Neutrophil (primary cell): ENCODE data around the gene LRRC18.

Experiments used
- H3K27ac ChIP-seq: fragments of 200-600 bp; sonication (generic); 2 replicates; pipeline ENCODE4 v1.5.1; 2016; ENCODE audit warnings: mild to moderate bottlenecking, moderate library complexity
- H3K27me3 ChIP-seq: fragments of 200-600 bp; sonication (generic); 2 replicates; pipeline ENCODE4 v1.6.0; 2016; ENCODE audit warnings: mild to moderate bottlenecking
- H3K36me3 ChIP-seq: fragments of 200-600 bp; sonication (generic); 2 replicates; pipeline ENCODE4 v1.5.1; 2017
- H3K4me1 ChIP-seq, 2 experiments: fragments of 200-600 bp in 1 of 2; sonication (generic) in 1 of 2; 1 replicate in 1 of 2; 2 replicates in 1 of 2; pipeline versions ENCODE4 v1.5.1 to v1.6.1; 2013 to 2016; ENCODE audit warnings: low read depth in 1 of 2, low read length in 1 of 2, mild to moderate bottlenecking in 1 of 2, moderate library complexity in 1 of 2; ENCODE audit not compliant: control insufficient read depth in 1 of 2, insufficient read depth in 1 of 2
- H3K4me3 ChIP-seq, 2 experiments: fragments of 200-600 bp in 1 of 2; sonication (generic) in 1 of 2; 1 replicate in 1 of 2; 2 replicates in 1 of 2; pipeline ENCODE4 v1.5.1; 2013 to 2016; ENCODE audit warnings: low read depth in 1 of 2, low read length in 1 of 2, mild to moderate bottlenecking in 1 of 2, moderate library complexity in 1 of 2
- H3K9me3 ChIP-seq: fragments of 200-600 bp; sonication (generic); 2 replicates; pipeline ENCODE4 v1.5.1; 2016
- CTCF ChIP-seq: fragments of 200-600 bp; sonication (generic); IDR thresholded peaks from 2 replicates; pipeline ENCODE4 v1.5.1; 2016; ENCODE audit warnings: antibody characterized with exemption

The LRRC18 gene

GRCh38 chr10:48934672-48935501, 4.8 kb downstream of the LRRC18 start:
- H3K36me3 ChIP-seq, result peaks cover 21% of the 10 kb centered on the region
- H3K27ac ChIP-seq, result no peak overlapping the region
- H3K4me1 ChIP-seq, result no peaks in the 10 kb centered on the region
- H3K9me3 ChIP-seq, result no peaks in the 10 kb centered on the region
- no peak overlapping the region for H3K4me3 ChIP-seq
- TF ChIP-seq CTCF, result no peak
- no peaks in the 10 kb centered on the region for H3K27me3 ChIP-seq

GRCh38 chr10:48932831-48933664, 6.6 kb downstream of the LRRC18 start:
- H3K9me3 ChIP-seq, result no peaks in the 10 kb centered on the region
- no peak overlapping the region for H3K27ac ChIP-seq
- H3K27me3 ChIP-seq, result no peaks in the 10 kb centered on the region
- no peak for TF ChIP-seq CTCF
- no peak overlapping the region for H3K4me3 ChIP-seq
- H3K36me3 ChIP-seq, result peaks cover 28% of the 10 kb centered on the region
- no peaks in the 10 kb centered on the region for H3K4me1 ChIP-seq

GRCh38 chr10:48931188-48931587, 8.5 kb downstream of the LRRC18 start:
- TF ChIP-seq CTCF, result no peak
- no peak overlapping the region for H3K4me3 ChIP-seq
- no peaks in the 10 kb centered on the region for H3K4me1 ChIP-seq
- H3K9me3 ChIP-seq, result no peaks in the 10 kb centered on the region
- peaks cover 28% of the 10 kb centered on the region for H3K36me3 ChIP-seq
- no peak overlapping the region for H3K27ac ChIP-seq
- H3K27me3 ChIP-seq, result no peaks in the 10 kb centered on the region

- no peak for TF ChIP-seq CTCF
- no peak overlapping the region for H3K27ac ChIP-seq
- no peaks in the 10 kb centered on the region for H3K27me3 ChIP-seq
- no peaks in the 10 kb centered on the region for H3K4me1 ChIP-seq
- no peaks in the 10 kb centered on the region for H3K9me3 ChIP-seq
- H3K36me3 ChIP-seq, result peaks cover 28% of the 10 kb centered on the region
- no peak overlapping the region for H3K4me3 ChIP-seq
These were observed 10.1 kb downstream of the LRRC18 start for GRCh38 chr10:48929413-48929990.

GRCh38 chr10:48926764-48927540, 12.7 kb downstream of the LRRC18 start:
- TF ChIP-seq CTCF, result no peak
- Histone ChIP-seq H3K27ac (no peak overlapping the region), H3K36me3 (peaks cover 34% of the 10 kb centered on the region)

More at GRCh38 chr10:48926764-48927540, 12.7 kb downstream of the LRRC18 start:
- Histone ChIP-seq H3K4me1 (no peaks in the 10 kb centered on the region), H3K27me3 (no peaks in the 10 kb centered on the region), H3K9me3 (no peaks in the 10 kb centered on the region), H3K4me3 (no peak overlapping the region)
